ENCODE results near the gene CRY2. TPM values are rescaled to one million over a fixed set of nuclear protein-coding genes. Genes with fewer than 3 reads are reported as not detected.

Gene CRY2
- total RNA-seq, 4 donors from 2014 or later, result 5.6 to 21.0 (median 13.4) TPM

GRCh38 chr11:45851228-45851627 lies 4.0 kb downstream of the CRY2 start:
- Histone ChIP-seq H3K4me3 (no peak overlapping the region), H3K27ac (peak overlapping the region in 2 of 4 donors; percentile 48 to 75), H3K27me3 (no peaks in the 10 kb centered on the region), H3K36me3 (peaks cover 0 to 6% (median 0%) of the 10 kb centered on the region in 3 donors), H3K4me1 (peaks cover 14 to 88% (median 29%) of the 10 kb centered on the region in 3 donors), H3K9me3 (no peaks in the 10 kb centered on the region)
- TF ChIP-seq POLR2A (IDR thresholded peaks at IDR 0.05), result no peak
- TF ChIP-seq, protein P1, sequence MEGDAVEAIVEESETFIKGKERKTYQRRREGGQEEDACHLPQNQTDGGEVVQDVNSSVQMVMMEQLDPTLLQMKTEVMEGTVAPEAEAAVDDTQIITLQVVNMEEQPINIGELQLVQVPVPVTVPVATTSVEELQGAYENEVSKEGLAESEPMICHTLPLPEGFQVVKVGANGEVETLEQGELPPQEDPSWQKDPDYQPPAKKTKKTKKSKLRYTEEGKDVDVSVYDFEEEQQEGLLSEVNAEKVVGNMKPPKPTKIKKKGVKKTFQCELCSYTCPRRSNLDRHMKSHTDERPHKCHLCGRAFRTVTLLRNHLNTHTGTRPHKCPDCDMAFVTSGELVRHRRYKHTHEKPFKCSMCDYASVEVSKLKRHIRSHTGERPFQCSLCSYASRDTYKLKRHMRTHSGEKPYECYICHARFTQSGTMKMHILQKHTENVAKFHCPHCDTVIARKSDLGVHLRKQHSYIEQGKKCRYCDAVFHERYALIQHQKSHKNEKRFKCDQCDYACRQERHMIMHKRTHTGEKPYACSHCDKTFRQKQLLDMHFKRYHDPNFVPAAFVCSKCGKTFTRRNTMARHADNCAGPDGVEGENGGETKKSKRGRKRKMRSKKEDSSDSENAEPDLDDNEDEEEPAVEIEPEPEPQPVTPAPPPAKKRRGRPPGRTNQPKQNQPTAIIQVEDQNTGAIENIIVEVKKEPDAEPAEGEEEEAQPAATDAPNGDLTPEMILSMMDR (IDR thresholded peaks at IDR 0.05), result no peak
- no peak for DNase-seq
- intact Hi-C loops (cut with DNase I), result no loop called here
- WGBS, 2 donors, result 62 to 75% methylated on average over 2 of the region's 2 CpGs

- intact Hi-C loops (cut with DNase I), result no loop called here
- Histone ChIP-seq H3K9me3 (no peaks in the 10 kb centered on the region), H3K27ac (peak overlapping the region in 3 of 4 donors; percentile 42 to 75 (median 48)), H3K27me3 (no peaks in the 10 kb centered on the region), H3K4me3 (no peak overlapping the region), H3K36me3 (peaks cover 0 to 16% (median 0%) of the 10 kb centered on the region in 3 donors), H3K4me1 (peaks cover 14 to 91% (median 35%) of the 10 kb centered on the region in 3 donors)
- 31 to 77% methylated on average over 2 to 3 of the region's 4 CpGs for WGBS, 2 donors
- no peak for DNase-seq
- no peak for TF ChIP-seq POLR2A (IDR thresholded peaks at IDR 0.05)
- TF ChIP-seq, protein P1 (IDR thresholded peaks at IDR 0.05), result no peak
These were observed 4.9 kb downstream of the CRY2 start for GRCh38 chr11:45852018-45852711.

DNA sequence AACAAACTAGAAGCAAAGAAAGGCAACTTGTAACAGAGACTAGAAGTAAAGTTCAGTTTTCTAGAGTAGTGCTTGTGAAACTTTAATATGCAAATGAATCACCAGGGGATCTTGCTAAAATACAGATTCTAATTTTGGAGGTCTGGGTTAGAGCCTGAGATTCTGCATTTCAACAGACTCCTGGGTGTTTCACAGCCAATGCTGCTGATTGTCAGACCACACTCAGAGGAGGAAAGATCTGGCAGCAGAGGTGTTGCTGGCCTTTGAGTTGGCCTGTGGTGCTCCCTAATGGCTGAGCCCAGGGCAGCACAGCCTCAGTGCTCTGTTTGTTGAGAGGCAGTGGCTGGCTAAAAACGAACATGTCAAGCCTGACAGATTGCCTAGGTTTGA lies 5.4 kb downstream of the CRY2 start:
- H3K27me3 ChIP-seq, result no peaks in the 10 kb centered on the region
- H3K36me3 ChIP-seq, result peaks cover 0 to 21% (median 0%) of the 10 kb centered on the region in 3 donors
- no peak overlapping the region for H3K4me3 ChIP-seq
- H3K4me1 ChIP-seq, result peaks cover 19 to 96% (median 40%) of the 10 kb centered on the region in 3 donors
- WGBS, 2 donors, result 27 to 33% methylated on average over 1 of the region's 1 CpG
- intact Hi-C loops (cut with DNase I), result no loop called here
- TF ChIP-seq, protein P1 (IDR thresholded peaks at IDR 0.05), result no peak
- no peak for TF ChIP-seq POLR2A (IDR thresholded peaks at IDR 0.05)
- H3K9me3 ChIP-seq, result no peaks in the 10 kb centered on the region
- peak overlapping the region in 3 of 4 donors; percentile 42 to 75 (median 48) for H3K27ac ChIP-seq
- no peak for DNase-seq

GRCh38 chr11:45853332-45854219 lies 6.3 kb downstream of the CRY2 start:
- intact Hi-C loops (cut with DNase I), result no loop called here
- WGBS, 2 donors, result 73 to 80% methylated on average over 7 of the region's 7 CpGs
- H3K27me3 ChIP-seq, result no peaks in the 10 kb centered on the region
- H3K27ac ChIP-seq, result peak overlapping the region in 3 of 4 donors; percentile 46 to 77 (median 75)
- peaks cover 19 to 96% (median 46%) of the 10 kb centered on the region in 3 donors for H3K4me1 ChIP-seq
- H3K9me3 ChIP-seq, result no peaks in the 10 kb centered on the region
- peaks cover 0 to 30% (median 0%) of the 10 kb centered on the region in 3 donors for H3K36me3 ChIP-seq
- no peak for DNase-seq
- no peak overlapping the region for H3K4me3 ChIP-seq
- TF ChIP-seq, protein P1 (IDR thresholded peaks at IDR 0.05), result no peak
- no peak for TF ChIP-seq POLR2A (IDR thresholded peaks at IDR 0.05)

GRCh38 chr11:45855308-45855707 lies 8.0 kb downstream of the CRY2 start:
- 77 to 84% methylated on average over 2 to 3 of the region's 5 CpGs for WGBS, 2 donors
- H3K4me1 ChIP-seq, result peaks cover 23 to 95% (median 57%) of the 10 kb centered on the region in 3 donors
- H3K27me3 ChIP-seq, result no peaks in the 10 kb centered on the region
- DNase-seq, result no peak
- H3K4me3 ChIP-seq, result no peak overlapping the region
- no peak for TF ChIP-seq POLR2A (IDR thresholded peaks at IDR 0.05)
- TF ChIP-seq, protein P1 (IDR thresholded peaks at IDR 0.05), result no peak
- peak overlapping the region; percentile 13 to 77 (median 74) for H3K27ac ChIP-seq
- intact Hi-C loops (cut with DNase I), result no loop called here
- peaks cover 0 to 46% (median 0%) of the 10 kb centered on the region in 3 donors for H3K36me3 ChIP-seq
- H3K9me3 ChIP-seq, result no peaks in the 10 kb centered on the region

All from esophagus squamous epithelium (tissue), 5 donors.